ENCODE measurements around the gene DDX27.

- no peak for TF ChIP-seq EZH2 (IDR thresholded peaks at IDR 0.05; ENCODE audit: borderline replicate concordance, low read length)
- TF ChIP-seq, protein P1, sequence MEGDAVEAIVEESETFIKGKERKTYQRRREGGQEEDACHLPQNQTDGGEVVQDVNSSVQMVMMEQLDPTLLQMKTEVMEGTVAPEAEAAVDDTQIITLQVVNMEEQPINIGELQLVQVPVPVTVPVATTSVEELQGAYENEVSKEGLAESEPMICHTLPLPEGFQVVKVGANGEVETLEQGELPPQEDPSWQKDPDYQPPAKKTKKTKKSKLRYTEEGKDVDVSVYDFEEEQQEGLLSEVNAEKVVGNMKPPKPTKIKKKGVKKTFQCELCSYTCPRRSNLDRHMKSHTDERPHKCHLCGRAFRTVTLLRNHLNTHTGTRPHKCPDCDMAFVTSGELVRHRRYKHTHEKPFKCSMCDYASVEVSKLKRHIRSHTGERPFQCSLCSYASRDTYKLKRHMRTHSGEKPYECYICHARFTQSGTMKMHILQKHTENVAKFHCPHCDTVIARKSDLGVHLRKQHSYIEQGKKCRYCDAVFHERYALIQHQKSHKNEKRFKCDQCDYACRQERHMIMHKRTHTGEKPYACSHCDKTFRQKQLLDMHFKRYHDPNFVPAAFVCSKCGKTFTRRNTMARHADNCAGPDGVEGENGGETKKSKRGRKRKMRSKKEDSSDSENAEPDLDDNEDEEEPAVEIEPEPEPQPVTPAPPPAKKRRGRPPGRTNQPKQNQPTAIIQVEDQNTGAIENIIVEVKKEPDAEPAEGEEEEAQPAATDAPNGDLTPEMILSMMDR (conservative IDR thresholded peaks at IDR 0.05 in 1 of 2, IDR thresholded peaks at IDR 0.05 in 1 of 2; ENCODE audit: extremely low read depth in 1 of 2, insufficient read depth in 1 of 2, low read depth in 1 of 2, low read length in 2 of 2): no peak
These were observed 4.0 kb upstream of the DDX27 start for GRCh38 chr20:49215232-49215631.

Data from mammary epithelial cell (primary cell).